22Rv1 (cell line): ENCODE results near the gene LYPD8.

Experiments used
- CTCF ChIP-seq: fragments of 450-650 bp; IDR thresholded peaks from 2 replicates; pipeline ENCODE4 v1.5.1; 2017; ENCODE audit warnings: mild to moderate bottlenecking
- ZFX ChIP-seq: fragments of 450-650 bp; IDR thresholded peaks from 2 replicates; pipeline ENCODE4 v1.6.1; 2017; ENCODE audit warnings: antibody characterized with exemption, borderline replicate concordance

GRCh38 chr1:248756636-248757035 is 1.1 kb upstream of the LYPD8 start:
- no peak for TF ChIP-seq CTCF
- TF ChIP-seq ZFX, result no peak
